ENCODE results near the gene RAD9B. TPM values are rescaled to one million over a fixed set of nuclear protein-coding genes. Genes with fewer than 3 reads are reported as not detected.

RAD9B gene
- total RNA-seq, 2 donors from 2014 or later: 0.41 to 5.1 TPM

- no peak for DNase-seq (ENCODE audit: low spot score)
- H3K4me1 ChIP-seq (replicated peaks): peaks cover 22% of the 10 kb centered on the region
- H3K27me3 ChIP-seq (replicated peaks; ENCODE audit: insufficient read depth): no peaks in the 10 kb centered on the region
- TF ChIP-seq CTCF (IDR thresholded peaks at IDR 0.05): no peak
- no peak for TF ChIP-seq POLR2AphosphoS5 (IDR thresholded peaks at IDR 0.05)
- no peak for TF ChIP-seq POLR2A (IDR thresholded peaks at IDR 0.05)
- WGBS: 76% methylated on average over 2 of the region's 2 CpGs
- H3K9me3 ChIP-seq: no peaks in the 10 kb centered on the region
- H3K36me3 ChIP-seq: no peaks in the 10 kb centered on the region
- no peak overlapping the region for H3K27ac ChIP-seq
- H3K4me3 ChIP-seq: no peak overlapping the region
- intact Hi-C loops (cut with DNase I): loop anchor here (5.0 kb wide), 1 partner anchor 35 kb away; the partner anchor contains the start of gene PPTC7
Measured at GRCh38 chr12:110547090-110547489, 45.0 kb downstream of the RAD9B start.

GRCh38 chr12:110548678-110549077 is 46.5 kb downstream of the RAD9B start:
- Histone ChIP-seq H3K4me3 (no peak overlapping the region), H3K36me3 (no peaks in the 10 kb centered on the region), H3K27me3 (replicated peaks; ENCODE audit: insufficient read depth) (no peaks in the 10 kb centered on the region), H3K9me3 (no peaks in the 10 kb centered on the region), H3K4me1 (replicated peaks) (peaks cover 15% of the 10 kb centered on the region), H3K27ac (no peak overlapping the region)
- no peak for TF ChIP-seq CTCF (IDR thresholded peaks at IDR 0.05)
- peak; percentile 11 for TF ChIP-seq POLR2AphosphoS5 (IDR thresholded peaks at IDR 0.05)
- intact Hi-C loops (cut with DNase I): loop anchor here (5.0 kb wide), 1 partner anchor 34 kb away; the partner anchor contains the start of gene PPTC7
- no peak for DNase-seq (ENCODE audit: low spot score)
- WGBS: 76% methylated on average over 7 of the region's 7 CpGs

GRCh38 chr12:110549716-110550115 is 47.6 kb downstream of the RAD9B start:
- Histone ChIP-seq H3K36me3 (no peaks in the 10 kb centered on the region), H3K9me3 (no peaks in the 10 kb centered on the region), H3K4me3 (no peak overlapping the region), H3K4me1 (replicated peaks) (peaks cover 10% of the 10 kb centered on the region), H3K27ac (no peak overlapping the region), H3K27me3 (replicated peaks; ENCODE audit: insufficient read depth) (no peaks in the 10 kb centered on the region)
- WGBS: 89% methylated on average over 2 of the region's 2 CpGs
- TF ChIP-seq POLR2AphosphoS5 (IDR thresholded peaks at IDR 0.05) (no peak), CTCF (IDR thresholded peaks at IDR 0.05) (no peak), POLR2A (IDR thresholded peaks at IDR 0.05) (no peak)
- no peak for DNase-seq (ENCODE audit: low spot score)
- intact Hi-C loops (cut with DNase I): loop anchor here (5.0 kb wide), 1 partner anchor 33 kb away; the partner anchor contains the start of gene PPTC7

- peaks cover under 1% of the 10 kb centered on the region for H3K4me1 ChIP-seq (replicated peaks)
Measured at GRCh38 chr12:110550981-110551380, 48.9 kb downstream of the RAD9B start.

More at GRCh38 chr12:110550981-110551380, 48.9 kb downstream of the RAD9B start:
- no peak for TF ChIP-seq POLR2A (IDR thresholded peaks at IDR 0.05)
- TF ChIP-seq CTCF (IDR thresholded peaks at IDR 0.05): no peak
- TF ChIP-seq POLR2AphosphoS5 (IDR thresholded peaks at IDR 0.05): no peak
- Histone ChIP-seq H3K36me3 (no peaks in the 10 kb centered on the region), H3K9me3 (no peaks in the 10 kb centered on the region), H3K27me3 (replicated peaks; ENCODE audit: insufficient read depth) (no peaks in the 10 kb centered on the region), H3K4me3 (no peak overlapping the region), H3K27ac (no peak overlapping the region)
- 85% methylated on average over 4 of the region's 4 CpGs for WGBS
- DNase-seq (ENCODE audit: low spot score): no peak
- intact Hi-C loops (cut with DNase I): no loop called here

Small RNA genes within 50 kb of the gene (small RNA-seq; reads per million reads assigned to genes)
- 0 reads per million in 2 donors for gene RF00278

Other genes starting within 250 kb of the RAD9B start
- 100 to 1,000 TPM; 121 to 209 TPM for gene ATP2A2, start 221.1 kb upstream of the RAD9B start, total RNA-seq
- 10 to 100 TPM; 60.2 to 65.8 TPM for gene ANAPC7, start 98.6 kb upstream of the RAD9B start, total RNA-seq
- 100 to 1,000 TPM; 293 to 338 TPM for gene ARPC3, start 52.0 kb upstream of the RAD9B start, total RNA-seq
- 10 to 100 TPM; 28.4 to 40.2 TPM for gene GPN3, start 34.1 kb upstream of the RAD9B start, total RNA-seq
- gene FAM216A, start 33.5 kb upstream of the RAD9B start, total RNA-seq: 10 to 100 TPM in 1 of 2 donors, 1 to 10 TPM in 1; 3.6 to 11.5 TPM
- 10 to 100 TPM; 60.5 to 89.8 TPM for gene VPS29, start 220 bp upstream of the RAD9B start, total RNA-seq
- 10 to 100 TPM; 11.2 to 21.8 TPM for gene PPTC7, start 81.0 kb downstream of the RAD9B start, total RNA-seq
- gene TCTN1, start 111.8 kb downstream of the RAD9B start, total RNA-seq: 10 to 100 TPM; 45.5 to 68.7 TPM
- gene HVCN1, start 186.8 kb downstream of the RAD9B start, total RNA-seq: 10 to 100 TPM in 1 of 2 donors, 1 to 10 TPM in 1; 5.4 to 11.2 TPM
- 100 to 1,000 TPM in 1 of 2 donors, 10 to 100 TPM in 1; 92.9 to 103 TPM for gene PPP1CC, start 240.6 kb downstream of the RAD9B start, total RNA-seq

Data from prostate gland (tissue), 2 donors.